ENCODE data around the gene IQGAP2. TPM values are rescaled to one million over a fixed set of nuclear protein-coding genes. Genes with fewer than 3 reads are reported as not detected.
A peak's percentile ranks its signal among the peaks of the same experiment; 100 is the strongest.

The IQGAP2 gene
- polyA plus RNA-seq, 1 experiment = 0.01 TPM

GRCh38 chr5:76616206-76616605, 213.1 kb downstream of the IQGAP2 start:
- Histone ChIP-seq H3K4me3 (ENCODE audit: low read depth, low read length) (no peak overlapping the region), H3K27me3 (ENCODE audit: control insufficient read depth, insufficient read depth, low read length) (no peaks in the 10 kb centered on the region), H3K36me3 (ENCODE audit: control insufficient read depth, insufficient read depth, low read length) (no peaks in the 10 kb centered on the region; the same call in 1 of the 2 replicates)
- ChIA-PET POLR2A (interaction anchor here (0.6 kb wide), 1 partner anchor 162 kb away, joined by 10 read pairs; no protein-coding TSS in a partner anchor), CTCF (interaction anchor here (1.3 kb wide), 1 partner anchor 14 kb away, joined by 7 read pairs; no protein-coding TSS in a partner anchor)
- DNase-seq (ENCODE audit: low read depth) = no peak
- TF ChIP-seq CTCF (IDR thresholded peaks at IDR 0.05; ENCODE audit: insufficient read depth, low read depth, low read length) = no peak

- Histone ChIP-seq H3K4me3 (ENCODE audit: low read depth, low read length) (no peak overlapping the region), H3K36me3 (ENCODE audit: control insufficient read depth, insufficient read depth, low read length) (no peaks in the 10 kb centered on the region; the same call in 1 of the 2 replicates), H3K27me3 (ENCODE audit: control insufficient read depth, insufficient read depth, low read length) (no peaks in the 10 kb centered on the region)
- POLR2A ChIA-PET = interaction anchor here (0.8 kb wide), 1 partner anchor 10 kb away, joined by 3 read pairs; no protein-coding TSS in a partner anchor
- CTCF ChIA-PET = interaction anchor here (0.7 to 2.9 kb wide), 5 partner anchors 8 to 157 kb away, joined by 3 to 12 read pairs (median 4); no protein-coding TSS in a partner anchor
- TF ChIP-seq CTCF (IDR thresholded peaks at IDR 0.05; ENCODE audit: insufficient read depth, low read depth, low read length) = no peak
- DNase-seq (ENCODE audit: low read depth) = no peak
Observed at GRCh38 chr5:76617229-76617628, 214.1 kb downstream of the IQGAP2 start.

GRCh38 chr5:76617675-76618074, 214.6 kb downstream of the IQGAP2 start:
- Histone ChIP-seq H3K27me3 (ENCODE audit: control insufficient read depth, insufficient read depth, low read length) (no peaks in the 10 kb centered on the region), H3K4me3 (ENCODE audit: low read depth, low read length) (no peak overlapping the region), H3K36me3 (ENCODE audit: control insufficient read depth, insufficient read depth, low read length) (no peaks in the 10 kb centered on the region; the same call in 1 of the 2 replicates)
- peak; percentile 43 for DNase-seq (ENCODE audit: low read depth)
- POLR2A ChIA-PET = interaction anchor here (0.8 kb wide), 1 partner anchor 11 kb away, joined by 3 read pairs; no protein-coding TSS in a partner anchor
- no peak for TF ChIP-seq CTCF (IDR thresholded peaks at IDR 0.05; ENCODE audit: insufficient read depth, low read depth, low read length)
- CTCF ChIA-PET = interaction anchor here (0.7 to 2.9 kb wide), 5 partner anchors 8 to 157 kb away, joined by 3 to 12 read pairs (median 4); no protein-coding TSS in a partner anchor

- H3K4me3 ChIP-seq (ENCODE audit: low read depth, low read length) = no peak overlapping the region
- POLR2A ChIA-PET = no interaction called here
Observed at GRCh38 chr5:76620166-76620565, 217.1 kb downstream of the IQGAP2 start.

More at GRCh38 chr5:76620166-76620565, 217.1 kb downstream of the IQGAP2 start:
- TF ChIP-seq CTCF (IDR thresholded peaks at IDR 0.05; ENCODE audit: insufficient read depth, low read depth, low read length) = no peak
- CTCF ChIA-PET = interaction anchor here (0.5 to 1.3 kb wide), 3 partner anchors 16 to 135 kb away, joined by 4 to 5 read pairs (median 4); no protein-coding TSS in a partner anchor
- no peaks in the 10 kb centered on the region for H3K27me3 ChIP-seq (ENCODE audit: control insufficient read depth, insufficient read depth, low read length)
- H3K36me3 ChIP-seq (ENCODE audit: control insufficient read depth, insufficient read depth, low read length) = no peaks in the 10 kb centered on the region; the same call in 1 of the 2 replicates
- no peak for DNase-seq (ENCODE audit: low read depth)
